Heart right ventricle (tissue), 16 donors: ENCODE measurements around the gene HOXA13. TPM values are rescaled to one million over a fixed set of nuclear protein-coding genes. Genes with fewer than 3 reads are reported as not detected.

Experiments used
- ATAC-seq, 8 donors: fragments of 200-7000 bp; cut with Tn5 transposase; one replicate each; pipeline ENCODE4 v1.9.1; 2020; ENCODE audit warnings: mild to moderate bottlenecking in 8 of 8, moderate library complexity in 8 of 8, moderate number of reproducible peaks in 1 of 8
- DNase-seq, 2 donors: peaks; one replicate each; pipeline ENCODE4 v3.0.0-alpha.2; 2020
- H3K27ac ChIP-seq, 10 donors: fragments of 200-600 bp; sonication (generic) in 2 of 10; one replicate each; pipeline versions ENCODE4 v1.5.0 to v1.8.0; 2020 to 2022; ENCODE audit warnings: mild to moderate bottlenecking in 3 of 10
- H3K27me3 ChIP-seq, 7 donors: fragments of 200-600 bp; one replicate each; pipeline ENCODE4 v1.8.0; 2021 to 2022; ENCODE audit warnings: mild to moderate bottlenecking in 2 of 7
- H3K36me3 ChIP-seq, 9 donors: fragments of 200-600 bp; sonication (generic) in 1 of 9; one replicate each; pipeline versions ENCODE4 v1.5.0 to v1.8.0; 2020 to 2022; ENCODE audit warnings: mild to moderate bottlenecking in 2 of 9
- H3K4me1 ChIP-seq, 9 donors: fragments of 200-600 bp; sonication (generic) in 1 of 9; one replicate each; pipeline versions ENCODE4 v1.5.0 to v1.8.0; 2020 to 2022; ENCODE audit warnings: mild to moderate bottlenecking in 4 of 9
- H3K4me3 ChIP-seq, 10 donors: fragments of 200-600 bp; sonication (generic) in 2 of 10; one replicate each; pipeline versions ENCODE4 v1.5.0 to v1.8.0; 2020 to 2022; ENCODE audit warnings: mild to moderate bottlenecking in 7 of 10, moderate library complexity in 2 of 10
- H3K9me3 ChIP-seq, 11 donors: fragments of 200-600 bp in 10 of 11; sonication (generic) in 2 of 11; one replicate each; pipeline versions ENCODE4 v1.5.0 to v1.8.0; 2013 to 2022; ENCODE audit warnings: mild to moderate bottlenecking in 2 of 11, control low read depth in 1 of 11, moderate library complexity in 1 of 11
- WGBS, 2 donors: extraction: QIAGEN DNeasy Blood & Tissue Kit; methylation state at CpG; one replicate each; pipeline ENCODE4 v1.1.7; 2013; ENCODE audit warnings: inconsistent platforms in 1 of 2; 5-methylcytosine and 5-hydroxymethylcytosine counted together
- intact Hi-C, 10 donors: fragments of 100-400 bp; cut with DNase I; formaldehyde crosslinking; loops; one replicate each; pipeline versions ENCODE4 v1.11.1 to v1.14.2; 2022
- polyA plus RNA-seq, 2 donors: library from polyadenylated mRNA; stranded (reverse); fragments of 200-250 nt; gene quantifications; one replicate each; pipeline ENCODE4 v1.2.3, GENCODE V29; 2013
- total RNA-seq, 10 donors: library from RNA; stranded (reverse); fragmentation: NEBNext Ultra II Directional in 3 of 10; extraction: Animal tissue kit (Norgen Biotek cat#: 25700) in 3 of 10; gene quantifications; one replicate each; pipeline versions ENCODE4 v1.2.1 to v1.2.4, GENCODE V29; 2021 to 2023
- TF ChIP-seq, protein P1 (sequence below), 9 donors: fragments of 200-600 bp; sonication (generic) in 2 of 9; IDR thresholded peaks; one replicate each; pipeline versions ENCODE4 v1.5.0 to v1.8.0; 2021 to 2022; ENCODE audit warnings: antibody characterized with exemption in 9 of 9, mild to moderate bottlenecking in 5 of 9, moderate library complexity in 1 of 9
- donor health status: Arrhythmogenic right ventricular cardiomyopathy.
- donor health status: ischemic (EF 13 %, LVEDD 7.1; RV severe dilation, severe dysfunction).
- donor health status: healthy with polysubstance abuse.
- donor health status: DM: no; HTN: yes; CAD: no.
- donor health status: DM: no; HTN: no; CAD: no.
- donor health status: ischemic (EF 25% LVEDD 6.9; RV normal size, moderate dysfunction).
- donor health status: ischemic (EF 25% LVEDD 5.7; RV mildly dilated, moderate dysfunction).
- donor health status: healthy.
- donor health status: DM: yes; HTN: yes; CAD: no.
- donor health status: Ischemic cardiomyopathy.
- donor health status: ischemic (EF 35%, LVEDD 5.7; RV mildly dilated, moderate dysfunction).
- donor health status: nonischemic (EF 11% LVEDD 7.7; RV severe dilation, severe dysfunction).
- donor health status: DM: yes; HTN: yes; CAD: no.
- donor health status: PGD.
- donor health status: ischemic (EF 29% LVEDD 5.4; RV normal size, mild dysfunction).
- donor health status: nonischemic (EF 23%, LVEDD 6.1; RV moderate dilation, normal function).

The HOXA13 gene
- total and polyA plus RNA-seq, 12 donors: not detected

DNA sequence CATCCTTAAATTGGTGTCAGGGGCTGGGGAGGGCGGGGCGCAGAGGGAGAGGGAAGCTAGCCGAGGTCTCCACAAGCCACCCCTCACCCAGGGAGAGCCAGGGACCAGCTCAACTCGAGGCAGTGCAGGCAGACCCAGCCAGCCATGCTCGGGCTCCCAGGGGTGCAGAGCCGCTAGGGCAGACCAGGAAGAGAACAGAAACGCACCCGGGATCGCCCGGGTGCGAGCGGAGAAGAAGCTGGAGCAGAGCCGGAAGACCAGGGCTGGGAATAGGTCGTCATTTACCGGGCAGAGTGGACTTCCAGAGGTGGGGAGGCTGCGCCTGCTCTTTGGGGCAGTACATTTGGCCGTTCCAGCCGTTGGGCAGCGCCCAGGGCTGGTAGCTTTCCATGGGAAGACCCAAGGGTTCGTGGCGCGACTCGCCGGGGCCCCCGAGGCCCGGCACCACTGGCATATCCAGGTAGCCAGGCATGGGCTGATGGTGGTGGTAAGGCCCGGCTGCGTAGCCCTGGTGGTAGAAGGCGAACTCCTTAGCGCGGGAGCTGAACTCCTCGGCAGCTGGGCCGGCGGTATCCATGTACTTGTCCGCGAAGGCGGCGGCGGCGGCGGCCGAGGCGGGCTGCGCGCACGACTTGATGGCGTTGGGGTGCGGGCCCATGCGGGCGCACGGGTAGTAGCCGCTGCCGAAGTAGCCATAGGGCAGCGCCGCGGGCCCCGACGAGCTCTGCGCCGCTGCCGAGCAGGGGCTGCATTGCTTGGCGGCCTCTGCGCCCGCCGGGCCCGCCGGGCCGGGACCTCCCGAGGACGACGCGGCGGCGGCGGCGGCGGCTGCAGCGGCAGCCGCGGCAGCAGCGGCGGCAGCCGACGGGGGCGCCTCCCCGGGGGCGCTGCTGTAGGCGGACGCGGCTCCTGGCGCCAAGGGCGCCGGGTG is 755 bp downstream of the HOXA13 start:
- H3K4me1 ChIP-seq: peaks cover 0 to 37% (median 20%) of the 10 kb centered on the region in 9 donors
- H3K27me3 ChIP-seq: peaks cover 44 to 98% (median 97%) of the 10 kb centered on the region in 7 donors
- ATAC-seq (peak in 1 of 8 donors; percentile 10), DNase-seq (no peak)
- WGBS, 2 donors: 1 to 3% methylated on average over 80 to 93 of the region's 93 CpGs
- TF ChIP-seq, protein P1, sequence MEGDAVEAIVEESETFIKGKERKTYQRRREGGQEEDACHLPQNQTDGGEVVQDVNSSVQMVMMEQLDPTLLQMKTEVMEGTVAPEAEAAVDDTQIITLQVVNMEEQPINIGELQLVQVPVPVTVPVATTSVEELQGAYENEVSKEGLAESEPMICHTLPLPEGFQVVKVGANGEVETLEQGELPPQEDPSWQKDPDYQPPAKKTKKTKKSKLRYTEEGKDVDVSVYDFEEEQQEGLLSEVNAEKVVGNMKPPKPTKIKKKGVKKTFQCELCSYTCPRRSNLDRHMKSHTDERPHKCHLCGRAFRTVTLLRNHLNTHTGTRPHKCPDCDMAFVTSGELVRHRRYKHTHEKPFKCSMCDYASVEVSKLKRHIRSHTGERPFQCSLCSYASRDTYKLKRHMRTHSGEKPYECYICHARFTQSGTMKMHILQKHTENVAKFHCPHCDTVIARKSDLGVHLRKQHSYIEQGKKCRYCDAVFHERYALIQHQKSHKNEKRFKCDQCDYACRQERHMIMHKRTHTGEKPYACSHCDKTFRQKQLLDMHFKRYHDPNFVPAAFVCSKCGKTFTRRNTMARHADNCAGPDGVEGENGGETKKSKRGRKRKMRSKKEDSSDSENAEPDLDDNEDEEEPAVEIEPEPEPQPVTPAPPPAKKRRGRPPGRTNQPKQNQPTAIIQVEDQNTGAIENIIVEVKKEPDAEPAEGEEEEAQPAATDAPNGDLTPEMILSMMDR (IDR thresholded peaks at IDR 0.05): no peak
- H3K9me3 ChIP-seq: no peaks in the 10 kb centered on the region
- no peaks in the 10 kb centered on the region for H3K36me3 ChIP-seq
- H3K27ac ChIP-seq: no peak overlapping the region
- intact Hi-C loops: loop anchor here (5.0 to 10.0 kb wide), 11 partner anchors 378 to 898 kb away; no protein-coding TSS in a partner anchor
- peak overlapping the region in 5 of 10 donors; percentile 3 to 27 (median 18) for H3K4me3 ChIP-seq

GRCh38 chr7:27198138-27198841 is 1.6 kb downstream of the HOXA13 start:
- ATAC-seq: no peak
- intact Hi-C loops: loop anchor here (5.0 to 10.0 kb wide), 11 partner anchors 379 to 899 kb away; no protein-coding TSS in a partner anchor
- WGBS, 2 donors: 6 to 10% methylated on average over 29 of the region's 29 CpGs
- H3K27me3 ChIP-seq: peaks cover 46 to 98% (median 97%) of the 10 kb centered on the region in 7 donors
- H3K36me3 ChIP-seq: no peaks in the 10 kb centered on the region
- H3K27ac ChIP-seq: no peak overlapping the region
- peaks cover 0 to 42% (median 22%) of the 10 kb centered on the region in 9 donors for H3K4me1 ChIP-seq
- no peak for DNase-seq
- no peaks in the 10 kb centered on the region for H3K9me3 ChIP-seq
- H3K4me3 ChIP-seq: no peak overlapping the region
- TF ChIP-seq, protein P1 (IDR thresholded peaks at IDR 0.05): no peak

DNA sequence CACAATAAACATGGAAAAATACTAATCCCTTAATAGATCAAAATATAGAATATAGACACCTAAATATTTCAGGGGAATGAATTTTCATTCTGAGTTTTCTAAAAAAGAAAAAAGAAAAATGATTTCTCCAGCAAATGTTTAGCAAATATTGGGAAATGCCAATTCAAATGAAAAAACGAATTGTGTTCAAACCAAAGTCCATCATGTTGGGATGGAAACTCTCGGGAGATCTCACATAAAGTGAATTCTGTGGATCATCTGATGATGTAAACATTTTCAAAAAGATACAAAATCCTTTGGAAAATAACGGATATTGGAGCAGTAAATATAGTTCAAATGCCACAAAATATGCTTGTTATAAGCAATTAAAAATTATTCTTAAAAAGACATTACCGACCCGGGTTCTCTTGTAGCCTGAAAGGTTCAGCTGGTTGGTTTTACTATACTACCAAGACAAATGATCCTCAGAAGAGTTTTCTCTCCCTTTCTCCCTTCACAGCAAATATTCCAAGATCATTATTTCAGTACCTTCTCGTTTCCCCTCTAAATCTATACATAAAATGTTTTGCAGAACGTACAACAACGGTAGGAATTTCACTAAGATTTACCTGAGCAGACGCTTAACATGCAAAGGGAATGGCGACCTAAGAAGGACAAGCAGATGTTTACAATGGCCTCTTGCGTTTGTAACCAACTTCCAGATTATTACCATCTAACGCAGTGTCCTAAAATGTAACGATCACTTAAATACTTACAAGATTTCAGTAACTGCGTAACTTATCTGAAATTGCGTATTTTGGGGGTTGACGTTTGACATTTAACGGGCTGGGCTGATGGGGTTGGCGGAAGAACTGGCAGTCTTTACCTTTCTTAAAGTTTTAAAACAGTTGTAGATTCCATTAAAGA is 2.5 kb downstream of the HOXA13 start:
- Histone ChIP-seq H3K4me3 (no peak overlapping the region), H3K27ac (no peak overlapping the region), H3K27me3 (peaks cover 49 to 98% (median 97%) of the 10 kb centered on the region in 7 donors), H3K36me3 (no peaks in the 10 kb centered on the region), H3K4me1 (peaks cover 5 to 50% (median 28%) of the 10 kb centered on the region in 9 donors), H3K9me3 (no peaks in the 10 kb centered on the region)
- DNase-seq (no peak), ATAC-seq (no peak)
- 16 to 18% methylated on average over 18 of the region's 18 CpGs for WGBS, 2 donors
- TF ChIP-seq, protein P1 (IDR thresholded peaks at IDR 0.05): no peak
- intact Hi-C loops: loop anchor here (2.0 to 10.0 kb wide), 12 partner anchors 380 to 900 kb away; no protein-coding TSS in a partner anchor
